HepG2 (cell line): ENCODE results near the gene YEATS4. TPM values are rescaled to one million over a fixed set of nuclear protein-coding genes. Genes with fewer than 3 reads are reported as not detected.

Source experiments
- ARNT ChIP-seq: fragments of 450-650 bp; IDR thresholded peaks from 2 replicates; pipeline ENCODE4 v1.6.1; 2017
- BHLHE40 ChIP-seq: IDR thresholded peaks from 2 replicates; pipeline ENCODE4 v1.6.1; 2011; ENCODE audit warnings: low read length, improper control_type of control experiment
- CAMTA2 ChIP-seq: sonication (generic); formaldehyde crosslinking; IDR thresholded peaks from 2 replicates; pipeline ENCODE4 v1.4.0; 2020; ENCODE audit warnings: mild to moderate bottlenecking, missing genetic modification reagents, borderline replicate concordance
- FOXA3 ChIP-seq: IDR thresholded peaks from 2 replicates; pipeline ENCODE4 v1.6.1; 2016; ENCODE audit warnings: missing genetic modification reagents, missing compliant biosample characterization
- RAD21 ChIP-seq: fragments of 450-650 bp; formaldehyde crosslinking; IDR thresholded peaks from 2 replicates; pipeline ENCODE4 v1.5.0; 2020; ENCODE audit warnings: mild to moderate bottlenecking
- RBM22 ChIP-seq: fragments of 200-400 bp; formaldehyde crosslinking; optimal IDR thresholded peaks from 2 replicates; pipeline ENCODE3; 2017; ENCODE audit warnings: mild to moderate bottlenecking, low read length, moderate library complexity
- SALL1 ChIP-seq: sonication (generic); formaldehyde crosslinking; IDR thresholded peaks from 2 replicates; pipeline ENCODE4 v1.8.0; 2022; ENCODE audit warnings: mild to moderate bottlenecking, missing genetic modification reagents
- SALL2 ChIP-seq: sonication (generic); formaldehyde crosslinking; IDR thresholded peaks from 2 replicates; pipeline ENCODE4 v1.8.1; 2023; ENCODE audit warnings: mild to moderate bottlenecking, missing genetic modification reagents, inconsistent platforms
- SMARCC2 ChIP-seq: fragments of 450-650 bp; IDR thresholded peaks from 2 replicates; pipeline ENCODE4 v1.6.1; 2017; ENCODE audit warnings: antibody characterized with exemption, mild to moderate bottlenecking
- TCF12 ChIP-seq, 2 experiments: fragments of 450-650 bp in 1 of 2; sonication (generic) in 1 of 2; formaldehyde crosslinking in 1 of 2; IDR thresholded peaks; 2 replicates each; pipeline versions ENCODE4 v1.6.1 to v1.8.0; 2017 to 2022; ENCODE audit warnings: antibody characterized with exemption in 1 of 2, mild to moderate bottlenecking in 1 of 2, missing genetic modification reagents in 1 of 2, moderate library complexity in 1 of 2
- YY1 ChIP-seq: IDR thresholded peaks from 2 replicates; pipeline ENCODE4 v1.6.1; 2011; ENCODE audit warnings: low read length, low read depth, moderate library complexity, mild to moderate bottlenecking; ENCODE audit not compliant: insufficient read depth, insufficient replicate concordance
- ZNF253 ChIP-seq: sonication (generic); formaldehyde crosslinking; IDR thresholded peaks from 2 replicates; pipeline ENCODE4 v1.8.0; 2022; ENCODE audit warnings: mild to moderate bottlenecking, missing genetic modification reagents, borderline replicate concordance
- ZNF263 ChIP-seq: sonication (generic); formaldehyde crosslinking; IDR thresholded peaks from 2 replicates; pipeline ENCODE4 v1.4.0; 2020; ENCODE audit warnings: missing genetic modification reagents
- ZNF30 ChIP-seq: sonication (generic); formaldehyde crosslinking; IDR thresholded peaks from 2 replicates; pipeline ENCODE4 v1.5.0; 2020; ENCODE audit warnings: mild to moderate bottlenecking, missing genetic modification reagents
- ZNF446 ChIP-seq: sonication (generic); formaldehyde crosslinking; IDR thresholded peaks from 2 replicates; pipeline ENCODE4 v1.5.0; 2020; ENCODE audit warnings: mild to moderate bottlenecking, missing genetic modification reagents
- ZNF589 ChIP-seq: sonication (generic); formaldehyde crosslinking; conservative IDR thresholded peaks from 2 replicates; pipeline ENCODE4 v1.8.0; 2022; ENCODE audit warnings: mild to moderate bottlenecking, moderate library complexity, missing genetic modification reagents
- ZNF816 ChIP-seq: sonication (generic); formaldehyde crosslinking; IDR thresholded peaks from 2 replicates; pipeline ENCODE4 v1.8.0; 2022; ENCODE audit warnings: missing genetic modification reagents, mild to moderate bottlenecking, borderline replicate concordance
- polyA plus RNA-seq, 8 experiments: library from polyadenylated mRNA; depleted of rRNA in 3 of 8; stranded (reverse) in 7 of 8; unstranded in 1 of 8; fragments of >200 nt; fragmentation: Illumina TruSeq in 4 of 8; extraction: Trizol in 4 of 8; gene quantifications; 2 replicates each; pipeline versions ENCODE4 v1.2.1 to v1.2.3, GENCODE V29; 2011 to 2016; ENCODE audit warnings: low read depth in 4 of 8, missing spikeins in 1 of 8, mixed read lengths in 1 of 8; ENCODE audit not compliant: insufficient read depth in 1 of 8
- total RNA-seq, 5 experiments: library from RNA; depleted of rRNA; stranded (reverse); fragments of >200 nt; fragmentation: Illumina TruSeq; extraction: Trizol; gene quantifications; 2 replicates each; pipeline ENCODE4 v1.2.3, GENCODE V29; 2016; ENCODE audit warnings: low read depth in 1 of 5
- TF ChIP-seq, protein P1 (sequence below): IDR thresholded peaks from 2 replicates; pipeline ENCODE4 v1.6.1; 2016; ENCODE audit warnings: missing compliant biosample characterization, missing genetic modification reagents, borderline replicate concordance
- TF ChIP-seq, protein P2 (sequence below): sonication (generic); formaldehyde crosslinking; IDR thresholded peaks from 2 replicates; pipeline ENCODE4 v1.5.1; 2020; ENCODE audit warnings: missing genetic modification reagents, mild to moderate bottlenecking, borderline replicate concordance
- TF ChIP-seq, protein P3 (sequence below): IDR thresholded peaks from 2 replicates; pipeline ENCODE4 v1.6.1; 2012; ENCODE audit warnings: low read depth, low read length, improper control_type of control experiment
- TF ChIP-seq, protein P4 (sequence below): sonication (generic); formaldehyde crosslinking; conservative IDR thresholded peaks from 2 replicates; pipeline ENCODE4 v1.8.0; 2022; ENCODE audit warnings: missing genetic modification reagents
- TF ChIP-seq, protein P5 (sequence below): sonication (generic); formaldehyde crosslinking; IDR thresholded peaks from 2 replicates; pipeline ENCODE4 v1.8.1; 2023; ENCODE audit warnings: mild to moderate bottlenecking, moderate library complexity, missing genetic modification reagents

The YEATS4 gene
- total and polyA plus RNA-seq, 2 of the 13 experiments (the other 11 are each of a cell fraction or from before 2014, with no cell fraction given), result 16.8 to 45.0 TPM

DNA sequence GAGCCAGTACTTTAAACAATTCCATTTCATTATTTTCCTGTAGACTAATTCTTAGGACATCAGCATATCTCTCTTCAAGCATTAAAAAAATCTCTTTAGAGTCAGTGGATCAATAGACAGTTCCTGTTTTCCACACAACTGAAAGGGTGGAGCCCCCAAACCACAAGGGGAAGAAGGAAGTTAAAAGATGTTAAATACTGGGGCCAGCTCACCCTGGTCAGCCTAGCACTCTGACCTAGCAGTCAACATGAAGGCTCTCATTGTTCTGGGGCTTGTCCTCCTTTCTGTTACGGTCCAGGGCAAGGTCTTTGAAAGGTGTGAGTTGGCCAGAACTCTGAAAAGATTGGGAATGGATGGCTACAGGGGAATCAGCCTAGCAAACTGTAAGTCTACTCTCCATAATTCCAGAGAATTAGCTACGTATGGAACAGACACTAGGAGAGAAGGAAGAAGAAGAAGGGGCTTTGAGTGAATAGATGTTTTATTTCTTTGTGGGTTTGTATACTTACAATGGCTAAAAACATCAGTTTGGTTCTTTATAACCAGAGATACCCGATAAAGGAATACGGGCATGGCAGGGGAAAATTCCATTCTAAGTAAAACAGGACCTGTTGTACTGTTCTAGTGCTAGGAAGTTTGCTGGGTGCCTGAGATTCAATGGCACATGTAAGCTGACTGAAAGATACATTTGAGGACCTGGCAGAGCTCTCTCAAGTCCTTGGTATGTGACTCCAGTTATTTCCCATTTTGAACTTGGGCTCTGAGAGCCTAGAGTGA lies 11.2 kb upstream of the YEATS4 start, which contains the start of gene LYZ (continued):
- TF ChIP-seq, protein P1, sequence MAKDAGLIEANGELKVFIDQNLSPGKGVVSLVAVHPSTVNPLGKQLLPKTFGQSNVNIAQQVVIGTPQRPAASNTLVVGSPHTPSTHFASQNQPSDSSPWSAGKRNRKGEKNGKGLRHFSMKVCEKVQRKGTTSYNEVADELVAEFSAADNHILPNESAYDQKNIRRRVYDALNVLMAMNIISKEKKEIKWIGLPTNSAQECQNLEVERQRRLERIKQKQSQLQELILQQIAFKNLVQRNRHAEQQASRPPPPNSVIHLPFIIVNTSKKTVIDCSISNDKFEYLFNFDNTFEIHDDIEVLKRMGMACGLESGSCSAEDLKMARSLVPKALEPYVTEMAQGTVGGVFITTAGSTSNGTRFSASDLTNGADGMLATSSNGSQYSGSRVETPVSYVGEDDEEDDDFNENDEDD (CRISPR knock-in tag), result peak; percentile 50
- TF ChIP-seq BHLHE40, result no peak
- TF ChIP-seq, protein P2, sequence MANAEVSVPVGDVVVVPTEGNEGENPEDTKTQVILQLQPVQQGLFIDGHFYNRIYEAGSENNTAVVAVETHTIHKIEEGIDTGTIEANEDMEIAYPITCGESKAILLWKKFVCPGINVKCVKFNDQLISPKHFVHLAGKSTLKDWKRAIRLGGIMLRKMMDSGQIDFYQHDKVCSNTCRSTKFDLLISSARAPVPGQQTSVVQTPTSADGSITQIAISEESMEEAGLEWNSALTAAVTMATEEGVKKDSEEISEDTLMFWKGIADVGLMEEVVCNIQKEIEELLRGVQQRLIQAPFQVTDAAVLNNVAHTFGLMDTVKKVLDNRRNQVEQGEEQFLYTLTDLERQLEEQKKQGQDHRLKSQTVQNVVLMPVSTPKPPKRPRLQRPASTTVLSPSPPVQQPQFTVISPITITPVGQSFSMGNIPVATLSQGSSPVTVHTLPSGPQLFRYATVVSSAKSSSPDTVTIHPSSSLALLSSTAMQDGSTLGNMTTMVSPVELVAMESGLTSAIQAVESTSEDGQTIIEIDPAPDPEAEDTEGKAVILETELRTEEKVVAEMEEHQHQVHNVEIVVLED (CRISPR knock-in tag), result peak; percentile 40; the same call in 1 of the 2 replicates
- TF ChIP-seq ZNF253 (CRISPR knock-in tag), result no peak
- peak; percentile 45; the same call in 1 of the 2 replicates for TF ChIP-seq ZNF263 (CRISPR knock-in tag)
- no peak for TF ChIP-seq ZNF30 (CRISPR knock-in tag)
- TF ChIP-seq TCF12 (IDR thresholded peaks at IDR 0.05), result no peak
- TF ChIP-seq TCF12 (CRISPR knock-in tag; IDR thresholded peaks at IDR 0.05), result peak; percentile 94
- TF ChIP-seq, protein P3, sequence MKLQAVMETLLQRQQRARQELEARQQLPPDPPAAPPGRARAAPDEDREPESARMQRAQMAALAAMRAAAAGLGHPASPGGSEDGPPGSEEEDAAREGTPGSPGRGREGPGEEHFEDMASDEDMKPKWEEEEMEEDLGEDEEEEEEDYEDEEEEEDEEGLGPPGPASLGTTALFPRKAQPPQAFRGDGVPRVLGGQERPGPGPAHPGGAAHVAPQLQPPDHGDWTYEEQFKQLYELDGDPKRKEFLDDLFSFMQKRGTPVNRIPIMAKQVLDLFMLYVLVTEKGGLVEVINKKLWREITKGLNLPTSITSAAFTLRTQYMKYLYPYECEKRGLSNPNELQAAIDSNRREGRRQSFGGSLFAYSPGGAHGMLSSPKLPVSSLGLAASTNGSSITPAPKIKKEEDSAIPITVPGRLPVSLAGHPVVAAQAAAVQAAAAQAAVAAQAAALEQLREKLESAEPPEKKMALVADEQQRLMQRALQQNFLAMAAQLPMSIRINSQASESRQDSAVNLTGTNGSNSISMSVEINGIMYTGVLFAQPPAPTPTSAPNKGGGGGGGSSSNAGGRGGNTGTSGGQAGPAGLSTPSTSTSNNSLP, result no peak
- TF ChIP-seq RBM22, result peak; percentile 82
- TF ChIP-seq ZNF816 (CRISPR knock-in tag), result no peak; the same call in 1 of the 2 replicates
- TF ChIP-seq ZNF446 (CRISPR knock-in tag), result no peak
- no peak for TF ChIP-seq ARNT
- 0 out of 2 replicates have a peak, but pooled peaks have one; percentile 70 for TF ChIP-seq SALL2
- TF ChIP-seq FOXA3 (CRISPR knock-in tag), result peak; percentile 92
- no peak for TF ChIP-seq ZNF589 (CRISPR knock-in tag)
- TF ChIP-seq SMARCC2, result no peak
- TF ChIP-seq YY1, result peak; percentile 73
- TF ChIP-seq, protein P4, sequence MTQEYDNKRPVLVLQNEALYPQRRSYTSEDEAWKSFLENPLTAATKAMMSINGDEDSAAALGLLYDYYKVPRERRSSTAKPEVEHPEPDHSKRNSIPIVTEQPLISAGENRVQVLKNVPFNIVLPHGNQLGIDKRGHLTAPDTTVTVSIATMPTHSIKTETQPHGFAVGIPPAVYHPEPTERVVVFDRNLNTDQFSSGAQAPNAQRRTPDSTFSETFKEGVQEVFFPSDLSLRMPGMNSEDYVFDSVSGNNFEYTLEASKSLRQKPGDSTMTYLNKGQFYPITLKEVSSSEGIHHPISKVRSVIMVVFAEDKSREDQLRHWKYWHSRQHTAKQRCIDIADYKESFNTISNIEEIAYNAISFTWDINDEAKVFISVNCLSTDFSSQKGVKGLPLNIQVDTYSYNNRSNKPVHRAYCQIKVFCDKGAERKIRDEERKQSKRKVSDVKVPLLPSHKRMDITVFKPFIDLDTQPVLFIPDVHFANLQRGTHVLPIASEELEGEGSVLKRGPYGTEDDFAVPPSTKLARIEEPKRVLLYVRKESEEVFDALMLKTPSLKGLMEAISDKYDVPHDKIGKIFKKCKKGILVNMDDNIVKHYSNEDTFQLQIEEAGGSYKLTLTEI, result no peak
- no peak for TF ChIP-seq CAMTA2 (CRISPR knock-in tag)
- no peak for TF ChIP-seq RAD21 (CRISPR knock-in tag)
- peak; percentile 92 for TF ChIP-seq SALL1 (CRISPR knock-in tag)
- TF ChIP-seq, protein P5, sequence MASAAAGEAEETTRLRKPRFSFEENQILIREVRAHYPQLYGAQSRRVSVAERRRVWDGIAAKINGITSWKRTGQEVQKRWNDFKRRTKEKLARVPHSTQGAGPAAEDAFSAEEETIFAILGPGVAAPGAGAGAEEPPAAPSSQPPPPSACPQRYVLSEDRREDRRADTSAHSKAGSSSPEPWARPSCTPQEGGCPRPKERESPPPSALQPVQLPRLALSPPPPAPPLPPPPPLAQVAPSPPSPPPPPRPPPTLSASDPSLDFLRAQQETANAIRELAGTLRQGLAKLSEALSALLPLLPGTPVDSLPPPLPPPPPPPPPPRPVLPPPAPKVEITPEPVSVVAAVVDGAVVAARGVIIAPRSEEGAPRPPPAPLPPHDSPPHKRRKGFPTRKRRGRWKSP (CRISPR knock-in tag), result no peak; the same call in 1 of the 2 replicates
